ENCODE data around the gene RNF169.
A peak's percentile ranks its signal among the peaks of the same experiment; 100 is the strongest.
"Not testable (repeated sequence)": the region's sequence is repeated elsewhere in the genome, so short reads cannot be mapped to it uniquely, and the experiment has no call there.

Gene RNF169

DNA sequence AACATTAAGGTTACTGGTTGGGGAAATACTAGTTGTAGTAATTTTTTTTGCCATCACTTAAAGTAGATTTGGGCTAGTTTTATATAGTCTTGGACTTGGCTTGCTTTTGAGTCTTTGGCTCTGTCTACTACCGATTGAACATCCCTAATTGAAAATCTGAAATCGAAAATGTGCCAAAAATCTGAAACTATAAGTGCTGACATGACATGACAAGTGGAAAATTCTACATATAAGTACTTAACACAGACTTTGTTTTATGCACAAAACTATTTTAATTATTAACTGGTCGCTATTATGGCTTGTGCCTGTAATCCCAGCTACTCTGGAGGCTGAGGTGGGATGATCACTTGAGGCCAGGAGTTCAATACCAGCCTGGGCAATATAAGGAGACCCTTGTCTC lies 22.5 kb downstream of the RNF169 start:
- DNase-seq = no peak

DNA sequence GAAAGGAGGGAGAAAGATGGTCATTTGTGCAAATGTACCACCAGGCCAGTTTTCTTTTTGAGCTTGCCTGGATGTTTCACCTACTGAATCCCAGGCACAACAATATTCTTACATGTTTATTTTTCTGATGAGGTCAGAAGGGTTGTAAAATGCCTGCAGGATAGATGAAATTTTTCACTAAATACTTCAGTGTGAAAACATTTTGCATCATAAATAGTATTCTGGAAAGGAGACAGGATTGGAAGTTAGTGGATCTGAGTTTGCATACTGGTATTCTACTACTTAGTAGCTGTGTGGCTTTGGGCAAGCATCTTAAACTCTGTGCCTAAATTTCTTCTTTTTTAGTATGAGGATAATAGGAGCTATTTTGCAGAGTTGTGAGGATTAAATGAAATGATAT lies 24.8 kb downstream of the RNF169 start:
- DNase-seq = no peak

DNA sequence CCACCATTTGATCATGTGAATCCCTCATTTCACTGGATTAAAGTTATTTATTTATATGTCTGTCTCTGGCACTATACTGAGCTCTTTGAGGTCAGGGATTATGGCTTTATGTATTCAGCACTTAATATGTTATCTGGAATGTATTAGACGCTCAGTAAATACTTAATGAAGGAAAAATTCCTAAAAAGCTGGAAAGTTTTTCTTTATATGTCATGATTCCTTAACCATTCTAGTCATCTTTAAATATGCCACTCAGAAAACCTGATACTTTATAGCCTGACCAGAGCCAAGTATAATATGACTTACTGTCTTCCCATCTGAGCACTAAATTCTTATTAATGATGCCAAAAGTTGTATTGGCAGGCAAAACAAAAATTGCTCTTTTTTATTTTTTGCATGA lies 27.1 kb downstream of the RNF169 start:
- no peak for DNase-seq

DNA sequence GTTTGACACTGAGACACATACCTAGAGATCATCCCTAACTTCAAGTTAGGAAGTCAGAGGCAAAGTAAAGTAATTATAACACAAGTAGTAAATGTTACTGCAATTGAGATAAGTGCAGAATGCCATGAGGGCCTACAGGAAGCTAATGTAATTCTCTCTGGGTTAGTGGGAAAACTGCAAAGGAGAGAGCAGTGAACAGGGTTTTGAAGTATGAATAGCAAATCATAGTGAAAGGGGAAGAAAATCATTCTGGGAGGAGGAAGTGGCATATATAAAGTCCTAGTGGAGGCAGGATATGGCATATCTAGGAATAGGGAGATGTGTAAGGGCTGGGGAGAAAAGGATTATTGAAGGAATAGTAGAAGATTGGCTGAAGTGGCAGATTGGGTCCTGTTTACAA lies 27.9 kb downstream of the RNF169 start:
- DNase-seq = peak; percentile 15 to 44 (median 36)

DNA sequence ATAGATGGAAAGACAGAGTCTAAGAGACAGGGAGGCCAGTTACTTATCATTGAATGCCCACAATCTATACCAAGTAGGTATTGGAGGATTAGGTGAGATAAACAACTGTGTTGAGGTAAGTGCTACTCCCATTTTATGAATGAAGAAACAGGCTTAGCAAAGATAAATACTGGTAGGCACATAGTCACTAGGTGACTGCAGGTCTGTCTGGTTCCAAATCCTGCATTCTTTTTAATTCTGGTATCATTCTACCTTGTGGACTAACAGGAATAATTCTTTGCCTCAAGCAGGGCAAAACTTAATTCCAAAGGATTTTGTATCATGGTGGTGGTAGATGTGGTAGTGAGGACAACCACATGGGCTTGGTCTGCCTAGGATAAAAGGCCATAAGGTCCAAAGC lies 28.4 kb downstream of the RNF169 start:
- no peak for DNase-seq

DNA sequence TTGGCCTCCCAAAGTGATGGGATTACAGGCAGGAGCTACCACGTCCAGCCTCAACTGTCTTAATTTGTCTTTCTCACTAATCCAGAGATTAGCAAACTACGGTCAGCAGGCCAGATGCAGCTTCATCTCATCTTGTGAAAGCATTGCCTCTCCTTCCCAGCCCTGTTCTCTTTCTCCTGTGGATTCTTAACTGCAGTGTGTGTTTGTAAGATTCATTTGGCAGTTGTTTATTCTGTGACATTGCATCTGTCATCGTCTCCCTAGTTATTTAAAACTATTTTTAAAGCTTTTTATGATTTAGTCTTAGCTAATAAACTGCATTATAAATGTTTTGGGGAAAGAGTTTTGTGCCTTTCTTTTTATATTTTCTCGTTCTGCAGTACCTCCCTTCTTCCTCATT lies 29.2 kb downstream of the RNF169 start:
- no peak for DNase-seq

DNA sequence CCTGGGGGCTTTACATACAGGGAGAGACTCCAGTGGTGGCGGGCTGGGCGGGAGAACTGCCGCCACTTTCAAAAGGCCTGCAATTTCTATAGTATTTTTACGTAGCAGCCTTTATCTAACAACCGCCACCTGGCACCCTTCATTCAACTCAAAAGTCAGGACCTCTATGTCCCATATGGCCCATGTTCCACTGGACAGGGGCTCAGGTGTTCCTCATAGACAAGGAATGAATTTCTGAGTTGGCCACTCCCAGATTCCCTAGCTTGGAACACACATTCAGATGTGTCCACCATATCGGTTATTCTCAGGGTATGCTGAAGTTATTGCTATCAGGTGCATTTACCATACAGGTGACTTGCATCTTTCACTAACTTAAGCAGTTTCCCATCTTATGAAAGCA lies 29.9 kb downstream of the RNF169 start:
- DNase-seq = no peak

DNA sequence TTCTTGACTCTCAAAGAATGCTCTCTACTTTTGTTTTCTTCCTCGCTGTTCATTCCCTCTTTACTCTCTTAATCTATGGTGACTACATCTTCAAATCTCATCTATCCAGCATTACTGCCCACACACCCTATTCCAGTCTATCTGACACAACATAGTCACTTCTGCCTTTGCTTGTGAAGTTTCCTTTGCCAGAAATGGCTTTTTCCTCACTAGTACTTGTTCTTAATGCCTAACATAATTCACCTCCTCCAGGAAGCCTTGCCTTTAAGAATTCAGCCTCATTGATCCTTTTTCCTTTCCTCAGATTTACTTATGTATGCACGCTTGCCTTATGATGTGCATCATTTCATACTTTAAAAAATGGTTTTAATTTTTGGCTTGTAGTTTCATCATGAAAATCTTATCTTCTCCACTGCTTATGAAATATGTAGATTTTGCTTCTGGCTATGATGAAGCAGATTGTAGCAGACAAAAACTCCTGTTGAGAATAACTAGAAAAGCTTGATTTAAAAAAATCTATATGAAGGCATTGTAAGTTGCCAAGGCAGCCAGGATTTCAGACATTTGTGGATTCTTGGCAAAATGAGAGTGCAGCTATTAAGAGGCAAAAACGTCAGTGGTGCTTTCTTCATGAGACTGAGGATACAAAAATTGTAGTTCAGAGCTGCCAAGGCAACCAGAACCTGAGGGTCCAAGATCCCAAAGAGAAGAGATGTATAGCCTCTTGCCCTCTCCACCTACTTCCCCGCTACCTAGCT lies 31.8 kb downstream of the RNF169 start:
- DNase-seq = peak; percentile 4 to 37 (median 36)

DNA sequence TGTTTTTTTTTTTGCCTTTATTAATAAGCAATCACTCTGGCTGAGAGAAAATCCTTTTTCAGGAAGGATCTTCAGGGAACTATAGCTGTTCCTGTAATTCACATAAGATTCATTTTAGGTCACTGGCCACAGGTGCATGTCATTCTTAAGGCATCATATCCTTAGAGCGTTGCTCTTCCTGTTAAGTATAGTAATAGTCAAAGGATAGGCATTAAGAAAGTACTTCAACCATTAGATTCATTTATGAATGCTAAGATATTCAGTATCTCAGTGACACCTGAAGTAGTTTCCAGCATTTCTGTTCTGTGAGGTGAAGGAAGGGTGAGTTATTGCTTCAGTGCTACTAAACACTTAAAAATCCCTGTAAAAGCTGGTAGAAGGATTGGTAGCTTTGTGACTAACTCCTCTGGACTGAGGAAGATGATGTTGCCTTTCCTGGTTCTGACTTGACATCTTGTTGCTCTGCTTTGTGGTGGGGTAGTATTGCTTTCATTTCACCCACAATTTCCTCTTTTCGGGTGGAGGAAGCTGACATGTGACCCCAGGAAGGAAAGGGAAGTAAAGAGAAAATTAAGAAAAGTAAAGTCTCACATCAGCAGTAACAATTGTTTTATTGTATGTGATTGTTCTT lies 34.7 kb downstream of the RNF169 start:
- peak; percentile 85 to 92 (median 90) for DNase-seq

DNA sequence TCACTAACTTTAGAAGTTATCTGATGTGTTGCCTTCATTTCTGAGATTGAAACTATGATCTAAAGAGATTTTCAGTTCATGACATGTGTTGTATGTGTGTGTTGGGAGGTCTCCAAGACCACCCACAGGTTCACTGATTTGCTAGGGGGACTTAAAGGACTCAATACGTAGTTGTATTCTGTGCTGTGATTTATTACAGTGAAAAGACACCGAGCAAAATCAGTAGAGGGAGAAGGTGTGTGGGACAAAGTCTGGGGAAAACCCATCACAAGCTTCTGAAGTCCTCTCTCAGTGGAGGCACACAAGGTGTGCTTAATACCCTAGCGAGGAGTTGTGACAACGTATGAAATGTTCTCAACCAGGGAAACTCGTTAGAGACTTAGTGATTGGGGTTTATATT lies 35.6 kb downstream of the RNF169 start:
- no peak for DNase-seq

DNA sequence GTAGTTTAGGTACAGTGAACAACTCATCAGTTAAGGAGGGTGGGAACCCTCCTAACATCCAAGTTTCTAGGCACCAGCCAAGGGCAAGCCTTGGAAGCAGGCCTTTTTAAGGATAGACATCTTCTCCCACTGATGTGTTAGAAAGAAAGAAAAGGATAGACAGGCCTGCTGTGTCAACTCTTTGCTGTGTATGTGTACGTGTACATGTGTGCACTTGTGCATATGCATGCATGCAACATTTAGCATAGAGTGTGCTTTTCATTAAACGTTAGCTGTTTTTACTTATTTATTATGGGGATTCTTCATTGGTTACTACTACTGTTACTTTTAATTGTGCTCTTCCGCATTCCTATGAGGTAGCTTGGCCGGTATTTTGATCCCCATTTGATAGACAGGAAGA lies 36.1 kb downstream of the RNF169 start:
- no peak for DNase-seq

DNA sequence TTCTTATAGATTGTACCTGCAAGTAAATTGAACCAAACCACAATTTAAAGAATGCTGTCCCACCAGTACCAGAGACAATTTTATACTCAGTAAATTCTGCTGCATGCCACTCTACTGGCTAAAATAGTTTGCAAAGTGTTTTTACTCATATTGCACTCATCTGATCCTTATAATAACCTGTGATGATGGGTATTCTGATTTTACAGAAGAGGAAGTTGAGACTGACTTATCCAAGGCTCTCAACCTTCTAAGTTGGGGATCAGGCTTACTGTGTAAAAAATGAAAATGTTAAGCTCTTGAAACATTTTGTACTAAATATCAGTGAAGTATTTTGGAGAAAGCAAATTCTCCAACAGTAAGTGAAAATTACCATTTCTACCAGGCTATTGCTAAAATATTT lies 37.9 kb downstream of the RNF169 start:
- DNase-seq = no peak

DNA sequence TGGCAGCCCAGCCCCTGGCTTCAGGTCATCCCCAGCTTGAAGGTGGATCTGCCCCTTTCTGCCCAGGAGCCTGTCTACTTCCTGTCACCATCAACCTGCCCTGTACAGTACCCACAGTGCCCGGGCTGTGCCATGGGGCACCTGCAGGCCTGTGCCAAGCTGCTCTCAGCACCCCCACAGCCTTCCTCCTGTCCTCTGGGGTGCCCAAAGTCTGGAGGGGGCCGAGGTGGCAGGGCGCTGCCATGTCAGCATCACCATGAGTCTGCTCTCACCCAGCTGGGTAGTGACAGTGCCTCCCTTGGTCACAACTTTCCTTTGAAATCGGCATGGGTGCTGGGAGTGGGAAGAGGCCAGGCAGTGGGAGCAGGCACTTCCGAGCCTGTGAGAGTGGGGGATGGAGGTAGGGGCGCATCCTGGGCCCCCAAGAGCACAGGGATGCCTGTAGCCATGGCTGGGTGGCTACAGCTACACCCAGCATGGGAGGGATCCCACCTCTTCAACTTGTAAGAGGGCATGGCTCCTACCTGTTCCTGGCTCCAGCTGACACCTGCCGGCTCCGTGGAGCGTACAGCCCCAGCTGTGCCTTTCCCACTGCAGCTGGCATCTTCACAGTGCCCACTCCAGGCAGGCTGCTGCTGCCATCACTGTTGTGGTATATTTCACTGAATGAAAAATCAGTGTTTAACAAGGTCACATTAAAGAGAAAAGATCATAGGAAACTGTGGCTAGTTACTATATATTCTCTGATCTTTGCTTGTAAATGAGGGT lies 42.9 kb downstream of the RNF169 start:
- no peak for DNase-seq

DNA sequence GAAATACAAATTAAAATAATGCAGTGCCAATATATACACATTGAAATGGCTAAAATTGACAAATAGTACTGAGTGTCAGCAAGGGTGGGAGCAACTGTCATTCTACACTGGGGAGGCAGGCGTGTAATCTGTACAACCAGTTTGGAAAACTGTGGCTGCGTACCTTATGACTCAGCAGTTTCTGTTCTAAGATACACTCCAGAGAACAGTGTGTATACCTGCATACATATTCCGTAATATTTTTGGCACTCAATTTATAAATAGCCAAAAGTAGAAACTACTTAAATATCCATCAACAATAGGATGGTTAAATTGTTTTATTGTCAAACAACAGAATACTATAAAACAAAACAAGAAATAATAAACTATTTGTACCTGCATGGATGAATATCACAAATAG lies 57.6 kb downstream of the RNF169 start:
- no peak for DNase-seq

DNA sequence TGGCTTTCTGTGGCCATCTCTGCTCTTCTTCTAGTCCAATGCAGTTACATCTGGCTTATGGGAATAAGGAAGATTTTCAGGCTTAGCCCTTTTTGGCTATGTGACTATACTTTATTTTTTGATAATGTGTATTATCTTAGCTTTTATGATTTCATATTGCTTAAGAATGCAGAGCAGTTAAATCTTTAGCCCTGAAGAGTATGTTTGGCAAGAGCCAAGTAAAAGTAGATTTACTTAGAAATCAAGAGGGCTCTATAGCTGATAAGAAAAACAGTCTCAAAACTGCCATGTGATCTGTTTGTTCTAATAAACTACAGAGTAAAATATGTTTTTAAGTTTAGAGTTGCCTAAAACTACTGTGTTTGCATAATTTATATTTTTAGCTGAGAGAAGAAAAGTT lies 61.2 kb downstream of the RNF169 start:
- no peak for DNase-seq

DNA sequence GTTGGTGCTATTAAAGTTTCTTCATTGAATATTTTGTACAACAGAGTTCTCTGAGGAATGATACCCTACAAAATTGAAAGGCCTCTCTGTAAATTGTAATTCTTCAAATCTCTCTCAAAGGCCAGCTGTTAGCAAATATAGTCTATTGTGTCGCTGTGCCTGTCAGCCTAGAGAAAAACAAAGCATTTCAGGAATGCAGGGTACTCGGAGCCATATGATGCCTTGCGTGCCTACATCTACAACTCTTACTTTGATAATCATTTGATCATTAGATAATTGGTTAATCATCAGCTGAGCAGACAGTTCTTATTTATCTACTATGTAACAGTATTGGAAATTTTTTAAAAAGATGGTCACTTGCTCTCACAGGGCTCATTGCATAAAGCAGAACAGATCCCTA lies 67.3 kb downstream of the RNF169 start:
- DNase-seq = no peak

DNA sequence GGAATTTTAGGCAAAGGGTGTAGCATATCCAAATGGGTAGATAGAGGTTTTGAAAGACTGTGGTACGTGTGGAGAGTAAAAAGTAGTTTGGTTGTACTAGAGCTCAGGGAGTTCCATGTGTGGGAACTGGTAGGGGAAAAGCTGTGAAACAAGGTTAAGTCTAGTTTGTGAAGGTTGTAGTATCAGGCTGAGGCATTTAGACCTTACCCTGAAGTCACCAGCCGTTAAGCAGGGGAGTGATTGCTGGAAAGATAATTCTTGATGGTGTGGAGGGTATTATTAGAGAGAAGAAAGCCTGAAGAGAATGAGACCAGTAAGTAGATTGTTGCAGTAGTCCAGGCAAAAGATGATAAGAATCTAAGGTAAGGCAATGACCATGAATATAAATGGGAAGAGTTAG lies 68.0 kb downstream of the RNF169 start:
- no peak for DNase-seq

DNA sequence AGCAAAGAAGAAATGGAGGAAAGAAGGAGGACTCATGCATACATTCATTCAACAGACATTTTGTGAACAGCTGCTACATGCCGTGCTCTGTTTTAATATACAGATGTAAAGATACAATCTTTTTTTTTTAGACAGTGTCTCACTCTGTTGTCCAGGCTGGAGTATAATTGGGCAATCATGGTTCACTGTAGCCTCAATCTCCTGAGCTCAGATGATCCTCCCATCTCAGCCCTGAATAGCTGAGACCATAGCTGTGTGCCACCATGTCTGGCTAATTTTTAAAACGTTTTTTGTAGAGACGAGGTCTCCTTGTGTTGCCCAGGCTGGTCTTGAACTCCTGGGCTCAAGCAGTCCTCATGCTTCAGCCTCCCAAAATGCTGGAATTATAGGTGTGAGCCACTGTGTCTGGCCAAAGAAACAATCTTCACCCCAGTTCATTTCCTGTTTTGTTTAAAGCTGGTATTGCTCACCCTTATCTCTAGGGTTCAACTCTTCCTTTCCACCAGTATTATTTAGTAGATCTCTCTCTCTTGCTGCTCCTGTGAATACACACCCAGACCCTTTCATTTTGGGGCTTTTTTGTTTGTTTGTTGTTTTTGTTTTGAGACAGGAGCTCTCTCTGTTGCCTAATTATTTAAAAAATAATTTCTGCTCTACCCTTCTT lies 69.8 kb downstream of the RNF169 start:
- DNase-seq = no peak

DNA sequence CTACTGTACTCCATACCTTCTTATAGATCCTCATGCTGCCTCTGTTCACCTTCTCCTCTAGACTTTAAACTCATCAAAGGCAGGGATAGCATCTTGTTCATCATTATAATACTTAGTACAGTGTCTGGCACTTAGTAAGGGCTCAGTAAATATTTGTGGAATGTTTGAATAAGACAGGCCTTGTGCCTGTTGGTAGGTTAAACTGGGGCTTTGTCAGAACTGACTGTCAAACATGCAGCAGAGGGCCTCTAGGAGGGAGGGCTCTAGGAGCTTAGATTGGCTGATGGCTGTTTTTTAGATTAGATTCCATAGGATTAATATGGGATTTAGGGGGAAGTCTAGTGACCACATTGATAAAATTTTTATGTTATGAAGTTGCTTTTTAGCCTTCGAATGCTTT lies 70.8 kb downstream of the RNF169 start:
- DNase-seq = no peak

DNA sequence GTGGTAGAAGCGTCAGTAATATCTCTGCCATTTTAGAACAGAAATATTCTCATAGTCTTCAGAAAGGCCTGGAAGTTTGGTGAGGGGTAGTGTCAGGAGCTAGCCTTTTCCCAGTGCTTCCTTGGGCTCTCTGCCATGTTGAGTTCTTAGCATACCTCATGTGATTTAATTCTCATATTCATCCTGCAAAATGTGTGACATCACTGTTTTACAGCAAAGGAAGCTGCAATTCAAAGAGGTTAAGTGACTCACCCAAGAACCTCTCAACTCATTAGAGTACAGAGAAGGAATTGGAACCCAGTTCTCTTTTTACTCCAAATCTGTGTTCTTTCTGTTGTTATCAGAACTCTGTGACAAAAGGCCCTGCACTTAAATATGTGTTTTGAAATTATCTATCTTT lies 72.1 kb downstream of the RNF169 start:
- DNase-seq = peak; percentile 24 to 68 (median 58)

DNA sequence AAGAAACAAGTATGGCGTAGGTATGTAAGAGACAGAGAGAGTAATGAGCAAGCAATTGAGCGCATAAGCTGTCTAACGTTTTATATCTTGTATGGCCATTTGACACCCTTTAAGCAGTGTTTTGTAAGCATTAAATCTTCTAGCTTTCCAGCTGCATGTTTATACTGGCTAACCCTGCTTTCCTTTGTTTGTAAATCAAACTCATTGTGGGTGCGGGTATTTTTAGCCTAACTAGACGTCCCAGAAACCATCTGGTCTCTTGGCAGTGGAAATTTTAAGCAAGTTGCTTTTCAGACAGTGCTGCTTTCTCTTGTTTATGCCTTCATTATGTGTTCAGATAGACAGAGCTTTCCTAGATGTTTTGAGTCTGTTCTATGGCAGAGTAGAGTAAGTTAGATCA lies 73.5 kb downstream of the RNF169 start:
- DNase-seq = no peak

DNA sequence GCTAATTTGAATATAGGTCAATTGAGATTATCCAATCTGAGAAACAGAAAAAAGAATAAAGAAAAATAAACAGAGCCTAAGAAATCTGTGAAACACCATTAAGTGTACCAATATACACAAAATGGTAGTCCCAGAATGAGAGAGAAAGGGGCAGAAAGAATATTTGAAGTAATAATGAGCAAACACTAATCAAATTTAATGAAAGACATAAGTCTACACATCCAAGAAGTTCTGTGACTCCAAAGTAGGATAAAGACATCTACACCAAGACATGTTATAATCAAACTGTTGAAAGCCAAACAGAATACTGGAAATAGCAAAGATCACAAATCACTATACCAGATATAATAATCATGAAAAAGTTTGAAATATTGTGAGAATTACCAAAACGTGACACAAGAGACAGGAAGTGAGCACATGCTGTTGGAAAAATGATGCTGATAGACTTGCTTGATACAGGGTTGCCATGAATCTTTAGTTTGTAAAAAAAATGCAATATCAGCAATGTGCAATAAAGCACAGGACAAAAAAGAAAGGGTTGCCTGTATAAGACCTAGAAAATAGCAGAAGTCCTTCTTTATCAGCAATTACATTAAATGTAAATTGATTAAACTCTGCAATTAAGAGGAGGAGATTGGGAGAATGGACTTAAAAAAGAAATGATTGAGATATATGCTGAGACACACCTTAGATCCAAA lies 75.8 kb downstream of the RNF169 start:
- DNase-seq = no peak

DNA sequence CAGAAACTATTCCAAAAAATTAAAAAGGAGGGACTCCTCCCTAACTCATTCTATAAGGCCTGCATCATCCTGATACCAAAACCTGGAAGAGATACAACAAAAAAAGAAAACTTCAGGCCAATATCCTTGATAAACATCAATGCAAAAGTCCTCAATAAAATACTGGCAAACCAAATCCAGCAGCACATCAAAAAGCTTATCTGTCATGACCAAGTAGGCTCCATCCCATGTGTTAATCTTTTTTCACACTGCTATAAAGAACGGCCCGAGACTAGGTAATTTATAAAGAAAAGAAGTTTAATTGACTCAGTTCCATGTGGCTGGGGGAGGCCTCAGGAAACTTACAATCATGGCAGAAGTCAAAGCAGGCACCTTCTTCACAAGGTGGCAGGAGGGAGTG lies 76.9 kb downstream of the RNF169 start:
- DNase-seq = not testable (repeated sequence)
